ENCODE measurements around the gene UQCRHL.
"Not testable (repeated sequence)": the region's sequence is repeated elsewhere in the genome, so short reads cannot be mapped to it uniquely, and the experiment has no call there.

The UQCRHL gene

GRCh38 chr1:15807549-15807948 is at the start of gene UQCRHL:
Gene UQCRHL, minus strand, starts transcription at chr1:15807649. Its CDS starts 0 bp downstream, at chr1:15807649.
- not testable (repeated sequence) for DNase-seq

GRCh38 chr1:15856888-15857287 is 49.4 kb upstream of the UQCRHL start:
- no peak for DNase-seq

DNA sequence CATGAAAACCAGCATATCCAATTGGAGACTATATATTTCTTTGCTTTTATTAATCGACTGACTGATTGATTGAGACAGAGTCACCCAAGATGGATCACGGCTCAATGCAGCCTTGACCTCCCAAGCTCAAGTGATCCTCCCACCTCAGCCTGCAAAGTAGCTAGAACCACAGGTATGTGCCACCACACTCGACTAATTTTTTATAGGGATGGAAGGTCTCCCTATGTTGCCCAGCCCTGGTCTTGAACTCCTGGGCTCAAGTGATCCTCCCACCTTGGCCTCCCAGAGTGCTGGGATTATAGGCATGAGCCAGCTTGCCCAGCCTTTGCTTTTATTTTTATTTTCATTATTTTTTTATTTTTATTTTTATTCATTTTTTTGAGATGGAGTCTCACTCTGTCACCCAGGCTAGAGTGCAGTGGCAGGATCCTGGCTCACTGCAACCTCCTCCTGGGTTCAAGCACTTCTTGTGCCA is 45.4 kb upstream of the UQCRHL start:
- no peak for DNase-seq

DNA sequence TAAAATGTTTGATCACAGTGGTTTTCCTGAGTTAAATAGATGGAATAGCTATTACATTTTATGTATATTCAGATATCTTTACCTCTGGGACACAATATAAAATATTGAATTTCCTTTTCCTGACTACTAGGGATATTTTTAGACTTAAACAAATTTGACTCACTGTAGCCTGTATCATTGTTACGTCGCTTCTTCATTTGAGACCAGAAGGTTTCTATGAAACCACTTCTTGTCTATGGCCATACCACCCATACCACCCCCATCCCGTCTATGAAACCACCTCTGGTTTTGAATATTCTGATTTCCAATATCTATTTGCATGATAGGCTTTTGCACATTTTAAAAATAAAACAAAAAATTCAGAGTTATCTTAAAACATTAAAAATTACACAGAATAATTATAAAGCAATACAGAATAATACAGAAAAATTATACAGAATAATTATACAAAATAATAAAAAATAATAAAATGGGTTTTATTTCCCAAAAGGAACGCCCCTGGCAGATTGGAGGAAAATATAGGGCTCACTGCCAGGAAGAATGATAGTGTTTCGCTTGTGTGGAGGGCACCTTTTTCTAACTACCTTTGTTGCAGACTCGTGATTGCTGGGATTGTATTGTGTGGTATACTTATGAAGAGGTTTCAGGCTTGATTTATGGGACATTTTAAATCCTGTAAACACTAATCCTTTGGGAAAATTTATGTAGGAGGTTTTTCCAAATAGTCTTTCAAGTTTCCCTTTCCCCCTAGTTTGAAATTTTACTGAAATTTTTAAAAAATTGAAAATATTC is 44.8 kb upstream of the UQCRHL start:
- no peak for DNase-seq

DNA sequence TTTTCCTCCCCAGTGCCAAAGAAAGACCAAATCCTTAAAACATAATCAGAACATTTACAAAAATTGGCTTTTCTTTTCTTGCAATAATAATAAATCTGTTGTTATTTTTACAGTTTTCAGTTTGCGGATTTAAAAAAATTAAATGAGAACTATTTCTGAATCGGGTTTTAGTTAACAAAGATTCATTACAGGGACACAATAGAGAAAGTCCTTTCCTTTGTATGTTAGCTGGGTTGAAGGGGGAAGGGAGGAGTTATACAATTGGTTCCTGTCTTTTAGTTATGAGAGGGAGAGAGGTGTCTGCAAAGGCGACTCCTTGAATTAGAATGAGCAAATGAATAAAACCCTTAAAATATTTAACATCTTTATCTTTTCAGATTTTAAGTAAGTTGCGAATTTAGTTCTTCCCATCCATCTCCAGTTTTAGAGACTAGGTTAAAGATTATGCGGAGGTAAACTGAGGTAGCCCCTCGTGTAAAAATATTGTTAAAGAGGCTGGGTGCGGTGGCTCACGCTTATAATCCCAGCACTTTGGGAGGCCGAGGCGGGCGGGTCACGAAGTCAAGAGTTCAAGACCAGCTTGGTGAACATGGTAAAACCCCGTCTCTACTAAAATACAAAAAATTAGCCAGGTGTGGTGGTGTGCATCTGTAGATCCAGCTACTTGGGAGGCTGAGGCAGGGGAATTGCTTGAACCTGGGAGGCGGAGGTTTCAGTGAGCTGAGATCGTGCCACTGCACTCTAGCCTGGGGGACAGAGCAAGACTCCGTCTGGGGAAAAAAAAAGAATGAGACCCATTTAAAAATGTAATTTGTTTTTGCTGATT is 44.0 kb upstream of the UQCRHL start:
- no peak for DNase-seq

GRCh38 chr1:15850471-15851001 is 43.1 kb upstream of the UQCRHL start:
- DNase-seq = no peak

DNA sequence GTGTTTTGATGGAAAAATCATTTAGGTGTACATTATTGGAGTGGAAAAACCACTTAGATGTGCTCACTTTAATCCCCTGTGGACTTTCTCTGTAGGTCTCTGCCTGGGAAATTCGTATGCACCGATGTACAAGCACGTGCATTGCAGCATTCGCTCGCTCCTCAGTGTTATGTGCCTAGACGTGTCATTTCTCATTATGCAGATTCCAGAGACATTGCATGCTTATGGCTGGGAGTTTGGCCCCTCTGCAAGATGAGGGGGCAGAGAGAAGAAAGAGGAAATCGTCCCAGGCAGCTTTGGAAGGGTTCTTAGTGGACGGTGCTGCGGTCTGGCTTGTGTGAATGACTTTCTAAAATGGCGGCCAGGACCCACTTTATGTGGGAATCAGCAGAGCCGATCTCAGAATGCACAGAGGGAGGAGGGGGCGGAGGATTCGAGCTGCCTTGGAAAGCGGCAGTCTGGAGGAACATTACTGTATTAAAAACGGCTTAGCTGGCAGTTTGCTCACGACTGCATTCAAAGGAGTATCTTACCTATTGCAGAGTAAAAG is 42.4 kb upstream of the UQCRHL start:
- peak; percentile 64 to 88 for DNase-seq

DNA sequence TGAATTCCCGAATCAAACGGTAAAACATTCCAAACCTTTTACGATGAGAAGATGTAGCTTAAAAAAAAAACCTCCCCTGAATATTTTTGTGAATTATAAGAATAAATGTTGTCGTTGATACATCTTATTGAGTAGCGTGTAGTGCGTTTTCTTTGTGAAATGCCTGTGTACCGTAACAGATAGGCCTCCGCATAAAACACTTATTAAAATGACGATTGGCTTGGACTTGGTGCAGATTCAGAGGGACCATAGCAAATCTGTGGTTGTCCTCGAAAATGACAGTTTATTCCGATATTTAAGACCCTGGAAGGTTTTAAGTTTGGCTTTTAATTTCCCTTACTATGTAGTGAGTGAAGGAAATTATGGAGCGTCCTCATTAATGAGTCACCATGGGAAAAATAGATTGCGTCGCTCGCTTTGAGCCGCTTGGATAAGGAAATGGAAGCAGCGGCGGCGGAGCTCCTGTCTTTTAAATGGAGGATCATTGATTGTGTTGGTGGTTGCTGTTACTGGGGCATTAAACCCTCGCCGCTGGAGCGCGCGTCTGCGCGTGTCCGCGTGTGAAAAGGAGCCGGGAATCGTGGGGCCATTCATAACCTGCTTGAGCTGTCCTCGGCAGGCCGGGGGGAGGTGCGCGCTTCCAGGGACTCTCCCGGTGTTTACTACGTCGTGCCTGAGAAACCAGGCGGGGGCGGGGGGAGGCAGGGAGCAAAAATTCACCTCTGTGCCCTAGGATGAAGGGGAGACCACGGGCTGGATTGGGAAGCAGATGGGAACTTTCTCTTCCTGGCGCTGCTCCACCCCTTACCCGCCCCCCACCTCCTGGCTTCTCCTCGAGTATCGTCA is 41.7 kb upstream of the UQCRHL start:
- peak; percentile 97 for DNase-seq

DNA sequence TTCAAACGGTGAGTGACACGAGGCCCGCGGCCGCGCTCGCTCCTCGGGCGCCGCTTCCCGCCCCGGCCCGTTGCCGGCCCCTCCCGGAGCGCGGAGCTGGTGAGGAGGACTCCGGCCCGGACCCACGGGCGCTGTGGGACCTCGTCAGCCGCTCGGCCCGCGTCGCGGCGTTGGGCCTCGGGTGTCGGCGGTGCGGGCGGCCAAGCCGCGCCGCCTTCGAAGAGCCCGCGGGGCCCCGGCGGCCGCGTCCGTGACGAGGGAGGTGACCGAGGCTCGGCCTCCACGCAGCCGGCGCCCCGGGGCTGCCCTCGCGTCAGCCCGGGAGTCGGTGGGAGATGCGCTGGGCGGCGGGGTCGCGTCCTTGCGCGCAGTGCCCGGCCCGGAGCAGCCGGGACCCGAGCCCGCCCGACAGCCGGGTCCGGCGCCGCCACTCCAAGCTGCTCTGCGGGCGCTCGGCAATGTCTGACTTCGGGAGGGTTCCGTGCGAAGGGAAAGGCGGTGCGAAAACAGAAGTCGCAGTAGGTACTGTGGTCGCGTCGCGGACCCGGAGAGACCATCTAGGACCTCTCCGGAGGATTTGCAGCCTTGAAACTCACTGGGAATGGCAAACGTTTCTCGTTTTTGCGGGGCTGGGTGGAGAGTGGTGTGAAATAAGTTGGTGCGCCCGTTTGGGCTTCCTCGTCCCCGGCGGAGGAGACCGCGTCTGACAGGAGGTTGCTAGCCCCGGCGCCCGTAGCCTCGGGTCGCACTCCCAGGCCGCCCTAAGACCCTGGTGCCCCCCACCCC is 40.9 kb upstream of the UQCRHL start:
- DNase-seq = peak in 1 of 2 experiments; percentile 36

DNA sequence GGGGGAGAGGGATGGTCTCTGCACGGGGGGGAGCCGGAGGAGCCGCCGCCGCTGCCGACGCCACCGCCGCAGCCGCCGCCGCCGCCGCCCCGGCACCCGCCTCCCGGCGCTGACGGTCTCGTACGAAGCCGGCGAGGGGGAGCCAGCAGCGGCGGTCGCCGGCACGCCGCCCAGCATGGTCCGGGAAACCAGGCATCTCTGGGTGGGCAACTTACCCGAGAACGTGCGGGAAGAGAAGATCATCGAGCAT is 40.4 kb upstream of the UQCRHL start:
- no peak for DNase-seq

DNA sequence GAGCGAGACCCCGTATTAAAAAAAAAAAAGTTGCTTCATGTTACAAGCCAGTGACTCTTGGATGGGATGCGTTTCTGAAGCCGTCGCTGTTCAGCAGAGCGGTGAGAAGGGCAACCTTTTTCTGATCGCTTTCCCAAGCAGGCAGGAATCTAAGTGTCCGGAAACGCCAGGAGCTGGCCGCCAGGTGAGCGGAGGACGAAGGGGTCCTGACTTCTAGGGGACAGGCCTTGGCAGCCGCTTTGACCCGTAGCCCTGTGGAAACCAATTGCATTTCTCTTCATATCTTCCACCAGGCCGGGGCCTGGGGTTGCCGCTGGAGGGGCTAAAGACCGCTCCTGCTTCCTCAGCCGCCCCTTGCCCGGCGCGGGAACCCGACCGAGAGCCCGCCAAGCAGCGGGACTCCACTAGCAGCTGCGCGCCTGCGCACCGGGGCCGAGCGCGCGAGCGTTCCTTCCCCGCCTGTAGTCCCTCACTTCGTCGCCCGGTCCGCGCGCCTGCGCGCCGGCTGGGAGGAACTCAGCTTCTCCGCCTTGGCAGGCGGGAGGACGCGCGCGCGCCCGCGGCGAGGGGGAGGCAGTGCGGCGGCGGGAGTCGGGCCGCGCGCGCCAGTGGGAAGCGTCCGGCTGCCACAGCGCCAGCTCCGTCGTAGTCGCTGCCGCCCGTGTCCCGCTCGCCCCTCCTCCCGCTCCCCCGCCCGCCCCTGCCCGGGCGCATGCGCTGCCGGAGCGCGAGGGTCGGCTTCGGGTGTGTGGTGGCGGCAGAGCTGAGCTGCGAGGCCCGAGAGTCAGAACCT is 39.8 kb upstream of the UQCRHL start, which contains the start of gene SPEN:
Gene SPEN (plus strand): TSS at position 608 of the 793 bp plus-strand sequence. CDS start 361 bp downstream, outside the sequence.
- peak; percentile 88 to 97 for DNase-seq

GRCh38 chr1:15846056-15846455 is 38.6 kb upstream of the UQCRHL start:
- not testable (repeated sequence) for DNase-seq

GRCh38 chr1:15843826-15844572 is 36.5 kb upstream of the UQCRHL start:
- DNase-seq = no peak

- DNase-seq = no peak
Observed at GRCh38 chr1:15838721-15839120, 31.3 kb upstream of the UQCRHL start.

- no peak for DNase-seq
Observed at GRCh38 chr1:15837931-15838330, 30.5 kb upstream of the UQCRHL start.

- no peak for DNase-seq
Observed at GRCh38 chr1:15836772-15837669, 29.6 kb upstream of the UQCRHL start.

DNA sequence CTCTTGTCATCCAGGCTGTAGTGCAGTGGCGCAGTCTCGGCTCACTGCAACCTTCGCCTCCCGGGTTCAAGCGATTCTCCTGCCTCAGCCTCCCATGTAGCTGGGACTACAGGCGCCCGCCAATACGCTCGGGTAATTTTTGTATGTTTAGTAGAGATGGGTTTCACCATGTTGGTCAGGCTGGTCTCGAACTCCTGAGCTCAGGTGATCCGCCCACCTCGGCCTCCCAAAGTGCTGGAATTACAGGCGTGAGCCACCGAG is 29.0 kb upstream of the UQCRHL start:
- DNase-seq = not testable (repeated sequence)

DNA sequence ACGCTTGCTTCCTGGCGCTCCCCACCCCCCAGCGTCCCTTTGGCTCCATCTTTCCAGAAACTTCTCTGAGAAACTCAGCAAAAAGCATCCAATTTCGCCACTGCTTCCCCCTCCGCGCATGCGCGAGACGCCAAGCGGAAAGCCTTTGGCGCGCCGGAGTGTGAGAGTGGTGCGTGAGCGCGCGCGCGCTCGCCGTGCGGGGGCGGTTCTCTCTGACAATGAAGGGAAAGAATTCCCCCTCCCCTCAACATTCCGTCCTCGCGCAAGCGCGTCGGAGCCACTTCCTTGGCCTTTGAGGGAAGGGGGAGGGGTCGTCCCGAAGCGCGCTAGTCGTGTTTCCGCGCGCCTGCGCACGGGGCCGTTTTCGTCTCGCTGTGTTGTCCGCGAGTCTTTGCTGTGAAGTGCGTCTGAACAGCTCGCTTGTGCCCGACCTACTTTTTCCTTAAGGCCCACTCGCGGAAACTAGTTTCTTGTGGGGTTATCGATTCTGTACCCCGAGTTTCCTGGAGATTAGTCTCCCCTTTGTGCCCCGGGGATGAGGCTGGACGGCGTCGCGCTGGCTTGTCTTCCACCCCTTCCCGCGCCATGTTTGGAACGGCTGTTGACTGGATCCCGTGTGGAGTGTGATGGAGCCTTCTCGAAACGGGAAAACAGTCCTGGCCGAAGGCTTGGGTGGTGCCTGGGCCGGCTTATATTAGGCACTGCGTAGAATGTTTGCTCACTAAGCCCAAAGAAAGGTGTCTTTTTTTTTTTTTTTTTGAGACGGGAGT is 28.5 kb upstream of the UQCRHL start:
- peak; percentile 97 to 99 for DNase-seq
